Liver (tissue), 9 donors: Measurements from ENCODE around the gene AATF. TPM values are rescaled to one million over a fixed set of nuclear protein-coding genes. Genes with fewer than 3 reads are reported as not detected.

ENCODE experiments used
- DNase-seq: peaks from one replicate; pipeline ENCODE4 v3.0.0-alpha.2; 2017; ENCODE audit warnings: low spot score
- H3K27ac ChIP-seq, 2 donors: one replicate each; pipeline ENCODE4 v1.7.0; 2013; ENCODE audit warnings: inconsistent platforms in 2 of 2, low read length in 2 of 2, control low read depth in 1 of 2, low read depth in 1 of 2, mild to moderate bottlenecking in 1 of 2
- H3K27me3 ChIP-seq, 4 donors: one replicate each; pipeline versions ENCODE4 v1.6.1 to v1.7.0; 2013; ENCODE audit warnings: low read length in 3 of 4, inconsistent platforms in 1 of 4, mild to moderate bottlenecking in 1 of 4, moderate library complexity in 1 of 4; ENCODE audit not compliant: control insufficient read depth in 4 of 4, insufficient read depth in 4 of 4
- H3K36me3 ChIP-seq, 4 donors: one replicate each; pipeline versions ENCODE4 v1.6.1 to v1.7.0; 2013; ENCODE audit warnings: low read length in 3 of 4, mild to moderate bottlenecking in 3 of 4, low read depth in 1 of 4, moderate library complexity in 1 of 4; ENCODE audit not compliant: control insufficient read depth in 4 of 4, insufficient read depth in 3 of 4
- H3K4me1 ChIP-seq, 4 donors: one replicate each; pipeline versions ENCODE4 v1.6.1 to v1.7.0; 2013; ENCODE audit warnings: low read length in 3 of 4, mild to moderate bottlenecking in 3 of 4, moderate library complexity in 1 of 4; ENCODE audit not compliant: control insufficient read depth in 4 of 4, insufficient read depth in 4 of 4
- H3K4me3 ChIP-seq, 3 donors: one replicate each; pipeline versions ENCODE4 v1.6.1 to v1.7.0; 2013; ENCODE audit warnings: low read length in 3 of 3, control low read depth in 1 of 3, low read depth in 1 of 3, mild to moderate bottlenecking in 1 of 3
- H3K9ac ChIP-seq, 2 donors: one replicate each; pipeline ENCODE4 v1.7.0; 2013; ENCODE audit warnings: low read length in 2 of 2, mild to moderate bottlenecking in 2 of 2, moderate library complexity in 2 of 2, control low read depth in 1 of 2, low read depth in 1 of 2
- H3K9me3 ChIP-seq, 4 donors: one replicate each; pipeline versions ENCODE4 v1.6.1 to v1.7.0; 2013; ENCODE audit warnings: low read length in 3 of 4; ENCODE audit not compliant: control insufficient read depth in 4 of 4
- FOXA1 ChIP-seq: IDR thresholded peaks from 2 replicates; pipeline ENCODE4 v1.6.1; 2016; ENCODE audit warnings: antibody characterized with exemption
- FOXA2 ChIP-seq: IDR thresholded peaks from 2 replicates; pipeline ENCODE4 v1.6.1; 2016; ENCODE audit warnings: antibody characterized with exemption
- HNF4A ChIP-seq, 2 donors: conservative IDR thresholded peaks; 2 replicates each; pipeline ENCODE4 v1.6.1; 2016; ENCODE audit warnings: antibody characterized with exemption in 2 of 2, mild to moderate bottlenecking in 2 of 2
- HNF4G ChIP-seq: IDR thresholded peaks from 2 replicates; pipeline ENCODE4 v1.6.1; 2016; ENCODE audit warnings: antibody characterized with exemption
- JUND ChIP-seq, 2 donors: IDR thresholded peaks; 2 replicates each; pipeline ENCODE4 v1.6.1; 2016; ENCODE audit warnings: antibody characterized with exemption in 2 of 2
- MAX ChIP-seq: IDR thresholded peaks from 2 replicates; pipeline ENCODE4 v1.6.1; 2016; ENCODE audit warnings: antibody characterized with exemption
- NR2F2 ChIP-seq: IDR thresholded peaks from 2 replicates; pipeline ENCODE4 v1.6.1; 2016; ENCODE audit warnings: antibody characterized with exemption
- RXRA ChIP-seq, 2 donors: IDR thresholded peaks; 2 replicates each; pipeline ENCODE4 v1.6.1; 2017 to 2018; ENCODE audit warnings: antibody characterized with exemption in 2 of 2, mild to moderate bottlenecking in 1 of 2
- SP1 ChIP-seq: IDR thresholded peaks from 2 replicates; pipeline ENCODE4 v1.6.1; 2018; ENCODE audit warnings: antibody characterized with exemption, mild to moderate bottlenecking
- TAF1 ChIP-seq: conservative IDR thresholded peaks from 2 replicates; pipeline ENCODE4 v1.6.1; 2016; ENCODE audit warnings: antibody characterized with exemption, mild to moderate bottlenecking
- ZBTB33 ChIP-seq: IDR thresholded peaks from 2 replicates; pipeline ENCODE4 v1.6.1; 2016; ENCODE audit warnings: antibody characterized with exemption
- WGBS: extraction: QIAGEN DNeasy Blood & Tissue Kit; methylation state at CpG from one replicate; pipeline ENCODE4 v1.1.7; 2013; 5-methylcytosine and 5-hydroxymethylcytosine counted together
- polyA plus RNA-seq, 2 donors: library from polyadenylated mRNA; stranded (reverse) in 1 of 2; unstranded in 1 of 2; fragments of 200-250 nt in 1 of 2; fragments of >200 nt in 1 of 2; fragmentation: Nextera tagmentation in 1 of 2; extraction: Ambion mirVana in 1 of 2; gene quantifications; one replicate each; pipeline versions ENCODE4 v1.2.1 to v1.2.3, GENCODE V29; 2013 to 2015
- total RNA-seq, 2 donors: library from RNA; depleted of rRNA; stranded (reverse); fragments of >200 nt; gene quantifications; one replicate each; pipeline ENCODE4 v1.2.3, GENCODE V29; 2014
- TF ChIP-seq, protein P1 (sequence below): IDR thresholded peaks from 2 replicates; pipeline ENCODE4 v1.6.1; 2016; ENCODE audit warnings: antibody characterized with exemption, mild to moderate bottlenecking
- TF ChIP-seq, protein P2 (sequence below): fragments of 150-350 bp; IDR thresholded peaks from 2 replicates; pipeline ENCODE4 v1.5.1; 2017; ENCODE audit warnings: improper control_type of control experiment, low read depth, low read length; ENCODE audit not compliant: missing input control
- TF ChIP-seq, protein P3 (sequence below): IDR thresholded peaks from 2 replicates; pipeline ENCODE4 v1.6.1; 2016; ENCODE audit warnings: antibody characterized with exemption
- donor health status: healthy.
- donor health status: healthy.
- donor health status: healthy.
- donor health status: healthy.
- donor health status: healthy.

Gene AATF
- total and polyA plus RNA-seq, 4 donors, result 10.8 to 16.9 (median 13.4) TPM

DNA sequence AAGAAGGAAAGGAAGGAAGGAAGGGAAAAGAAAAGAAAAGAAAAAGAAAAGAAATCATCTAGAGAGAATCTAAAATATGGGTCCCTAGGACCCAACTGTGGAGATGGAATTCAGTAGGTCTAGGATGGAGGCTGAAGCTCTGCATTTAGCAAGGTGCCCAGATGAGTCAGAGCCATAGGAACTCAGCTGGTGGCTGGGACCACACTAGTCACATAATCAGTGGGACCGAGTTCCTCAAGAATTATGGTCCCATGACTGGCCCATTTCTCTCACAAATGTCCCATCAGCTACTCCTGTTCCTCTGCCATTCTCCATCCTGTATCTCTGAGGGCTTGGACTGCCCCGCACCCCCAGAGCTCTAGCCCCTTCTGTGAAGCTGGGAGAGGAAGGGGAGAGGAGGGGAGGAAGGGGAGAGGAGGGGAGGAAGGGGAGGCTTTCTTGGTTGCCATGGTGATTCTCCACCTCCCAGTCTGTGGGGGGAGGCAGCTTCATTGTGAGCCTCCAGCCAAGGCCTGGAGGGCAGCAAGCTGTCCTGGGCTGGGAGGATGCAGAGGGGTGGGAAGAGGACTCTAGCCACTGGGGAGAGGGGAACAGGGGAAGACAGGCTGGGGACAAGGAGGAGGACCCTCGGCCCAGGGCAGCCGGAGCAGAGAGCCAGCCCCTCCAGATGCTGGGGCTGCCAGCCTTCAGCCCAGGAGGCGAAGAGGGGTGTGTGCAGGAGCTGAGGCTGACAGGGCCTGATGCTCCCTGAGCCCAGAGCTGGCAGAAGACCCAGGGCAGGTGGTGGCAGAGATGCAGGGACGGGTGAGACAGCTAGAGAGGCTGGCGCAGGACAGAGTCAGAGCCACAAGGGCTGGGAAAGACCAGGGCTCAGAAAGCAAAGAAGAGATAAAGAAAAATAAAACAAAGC lies 49.2 kb upstream of the AATF start:
- TF ChIP-seq JUND (IDR thresholded peaks at IDR 0.05), result no peak
- no peak for TF ChIP-seq TAF1
- TF ChIP-seq, protein P1, sequence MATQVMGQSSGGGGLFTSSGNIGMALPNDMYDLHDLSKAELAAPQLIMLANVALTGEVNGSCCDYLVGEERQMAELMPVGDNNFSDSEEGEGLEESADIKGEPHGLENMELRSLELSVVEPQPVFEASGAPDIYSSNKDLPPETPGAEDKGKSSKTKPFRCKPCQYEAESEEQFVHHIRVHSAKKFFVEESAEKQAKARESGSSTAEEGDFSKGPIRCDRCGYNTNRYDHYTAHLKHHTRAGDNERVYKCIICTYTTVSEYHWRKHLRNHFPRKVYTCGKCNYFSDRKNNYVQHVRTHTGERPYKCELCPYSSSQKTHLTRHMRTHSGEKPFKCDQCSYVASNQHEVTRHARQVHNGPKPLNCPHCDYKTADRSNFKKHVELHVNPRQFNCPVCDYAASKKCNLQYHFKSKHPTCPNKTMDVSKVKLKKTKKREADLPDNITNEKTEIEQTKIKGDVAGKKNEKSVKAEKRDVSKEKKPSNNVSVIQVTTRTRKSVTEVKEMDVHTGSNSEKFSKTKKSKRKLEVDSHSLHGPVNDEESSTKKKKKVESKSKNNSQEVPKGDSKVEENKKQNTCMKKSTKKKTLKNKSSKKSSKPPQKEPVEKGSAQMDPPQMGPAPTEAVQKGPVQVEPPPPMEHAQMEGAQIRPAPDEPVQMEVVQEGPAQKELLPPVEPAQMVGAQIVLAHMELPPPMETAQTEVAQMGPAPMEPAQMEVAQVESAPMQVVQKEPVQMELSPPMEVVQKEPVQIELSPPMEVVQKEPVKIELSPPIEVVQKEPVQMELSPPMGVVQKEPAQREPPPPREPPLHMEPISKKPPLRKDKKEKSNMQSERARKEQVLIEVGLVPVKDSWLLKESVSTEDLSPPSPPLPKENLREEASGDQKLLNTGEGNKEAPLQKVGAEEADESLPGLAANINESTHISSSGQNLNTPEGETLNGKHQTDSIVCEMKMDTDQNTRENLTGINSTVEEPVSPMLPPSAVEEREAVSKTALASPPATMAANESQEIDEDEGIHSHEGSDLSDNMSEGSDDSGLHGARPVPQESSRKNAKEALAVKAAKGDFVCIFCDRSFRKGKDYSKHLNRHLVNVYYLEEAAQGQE, result no peak
- TF ChIP-seq, protein P2, sequence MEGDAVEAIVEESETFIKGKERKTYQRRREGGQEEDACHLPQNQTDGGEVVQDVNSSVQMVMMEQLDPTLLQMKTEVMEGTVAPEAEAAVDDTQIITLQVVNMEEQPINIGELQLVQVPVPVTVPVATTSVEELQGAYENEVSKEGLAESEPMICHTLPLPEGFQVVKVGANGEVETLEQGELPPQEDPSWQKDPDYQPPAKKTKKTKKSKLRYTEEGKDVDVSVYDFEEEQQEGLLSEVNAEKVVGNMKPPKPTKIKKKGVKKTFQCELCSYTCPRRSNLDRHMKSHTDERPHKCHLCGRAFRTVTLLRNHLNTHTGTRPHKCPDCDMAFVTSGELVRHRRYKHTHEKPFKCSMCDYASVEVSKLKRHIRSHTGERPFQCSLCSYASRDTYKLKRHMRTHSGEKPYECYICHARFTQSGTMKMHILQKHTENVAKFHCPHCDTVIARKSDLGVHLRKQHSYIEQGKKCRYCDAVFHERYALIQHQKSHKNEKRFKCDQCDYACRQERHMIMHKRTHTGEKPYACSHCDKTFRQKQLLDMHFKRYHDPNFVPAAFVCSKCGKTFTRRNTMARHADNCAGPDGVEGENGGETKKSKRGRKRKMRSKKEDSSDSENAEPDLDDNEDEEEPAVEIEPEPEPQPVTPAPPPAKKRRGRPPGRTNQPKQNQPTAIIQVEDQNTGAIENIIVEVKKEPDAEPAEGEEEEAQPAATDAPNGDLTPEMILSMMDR, result no peak
- TF ChIP-seq MAX, result no peak
- TF ChIP-seq HNF4A (conservative IDR thresholded peaks at IDR 0.05), result no peak
- TF ChIP-seq SP1, result no peak
- TF ChIP-seq FOXA1, result no peak
- TF ChIP-seq ZBTB33, result no peak
- TF ChIP-seq RXRA (IDR thresholded peaks at IDR 0.05), result no peak
- TF ChIP-seq HNF4G, result no peak
- no peak for TF ChIP-seq FOXA2
- H3K27ac ChIP-seq, result no peak overlapping the region
- H3K27me3 ChIP-seq, result no peaks in the 10 kb centered on the region
- DNase-seq, result no peak
- H3K4me1 ChIP-seq, result no peaks in the 10 kb centered on the region
- no peak overlapping the region for H3K4me3 ChIP-seq
- no peaks in the 10 kb centered on the region for H3K9me3 ChIP-seq
- WGBS, result 72% methylated on average over 7 of the region's 7 CpGs
- no peak overlapping the region for H3K9ac ChIP-seq
- H3K36me3 ChIP-seq, result peaks cover 0 to 1% (median 0%) of the 10 kb centered on the region in 4 donors

- DNase-seq, result no peak
- H3K9ac ChIP-seq, result no peak overlapping the region
- peaks cover 0 to 1% (median 0%) of the 10 kb centered on the region in 4 donors for H3K36me3 ChIP-seq
- TF ChIP-seq, protein P3, sequence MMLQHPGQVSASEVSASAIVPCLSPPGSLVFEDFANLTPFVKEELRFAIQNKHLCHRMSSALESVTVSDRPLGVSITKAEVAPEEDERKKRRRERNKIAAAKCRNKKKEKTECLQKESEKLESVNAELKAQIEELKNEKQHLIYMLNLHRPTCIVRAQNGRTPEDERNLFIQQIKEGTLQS, result no peak
- TF ChIP-seq SP1 (no peak), FOXA1 (no peak), MAX (no peak), TAF1 (no peak), NR2F2 (no peak)
- TF ChIP-seq, protein P2, result no peak
- H3K4me3 ChIP-seq, result no peak overlapping the region
- no peaks in the 10 kb centered on the region for H3K4me1 ChIP-seq
- no peaks in the 10 kb centered on the region for H3K27me3 ChIP-seq
- WGBS, result 87% methylated on average over 7 of the region's 7 CpGs
- no peak overlapping the region for H3K27ac ChIP-seq
- H3K9me3 ChIP-seq, result no peaks in the 10 kb centered on the region
Measured at GRCh38 chr17:36900160-36900512, 48.6 kb upstream of the AATF start.
